COR-L47 (cell line): ENCODE results near the gene CFAP99.

Experiments used
- DNase-seq: peaks from one replicate; lab custom pipeline; 2025; lab: John Stamatoyannopoulos, UW

Gene CFAP99

DNA sequence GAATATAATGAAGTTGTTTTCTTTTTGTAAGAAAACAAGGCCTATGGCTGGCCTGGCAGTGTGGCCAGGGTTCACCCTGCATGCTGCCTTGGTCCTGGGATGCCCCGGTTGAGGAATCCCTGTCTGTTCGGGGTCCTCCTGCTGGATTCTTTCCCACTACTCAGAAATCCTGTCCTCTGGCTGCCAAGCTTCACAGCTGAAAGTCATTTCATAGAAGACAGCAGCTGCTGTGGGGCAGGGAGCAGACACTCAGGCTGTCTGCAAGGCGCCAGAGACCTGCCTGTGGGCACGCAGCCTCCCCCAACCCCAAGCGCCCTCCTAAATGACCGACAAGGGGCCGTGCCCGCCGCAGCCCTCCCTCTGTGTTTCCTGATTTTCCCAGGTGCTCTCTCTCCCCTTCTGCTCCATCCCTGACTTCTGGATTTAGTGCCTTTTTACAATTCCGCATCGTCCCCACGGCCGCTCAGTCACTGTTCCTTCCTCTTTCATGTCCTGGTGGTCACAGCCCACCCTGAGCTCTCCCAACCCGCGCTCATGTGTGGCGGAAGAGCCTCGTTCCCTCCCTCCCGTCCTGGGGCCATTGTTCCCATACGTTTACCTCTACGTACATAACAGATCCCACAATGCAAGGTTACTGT lies 27.9 kb upstream of the CFAP99 start:
- no peak for DNase-seq

- no peak for DNase-seq
Observed at GRCh38 chr4:2393353-2394270, 25.1 kb upstream of the CFAP99 start.

GRCh38 chr4:2394528-2394927 lies 24.2 kb upstream of the CFAP99 start:
- DNase-seq: no peak

GRCh38 chr4:2395038-2395437 lies 23.7 kb upstream of the CFAP99 start:
- no peak for DNase-seq

- DNase-seq: no peak
Observed at GRCh38 chr4:2395584-2395983, 23.2 kb upstream of the CFAP99 start.

GRCh38 chr4:2396781-2397368 lies 21.9 kb upstream of the CFAP99 start:
- DNase-seq: no peak

DNA sequence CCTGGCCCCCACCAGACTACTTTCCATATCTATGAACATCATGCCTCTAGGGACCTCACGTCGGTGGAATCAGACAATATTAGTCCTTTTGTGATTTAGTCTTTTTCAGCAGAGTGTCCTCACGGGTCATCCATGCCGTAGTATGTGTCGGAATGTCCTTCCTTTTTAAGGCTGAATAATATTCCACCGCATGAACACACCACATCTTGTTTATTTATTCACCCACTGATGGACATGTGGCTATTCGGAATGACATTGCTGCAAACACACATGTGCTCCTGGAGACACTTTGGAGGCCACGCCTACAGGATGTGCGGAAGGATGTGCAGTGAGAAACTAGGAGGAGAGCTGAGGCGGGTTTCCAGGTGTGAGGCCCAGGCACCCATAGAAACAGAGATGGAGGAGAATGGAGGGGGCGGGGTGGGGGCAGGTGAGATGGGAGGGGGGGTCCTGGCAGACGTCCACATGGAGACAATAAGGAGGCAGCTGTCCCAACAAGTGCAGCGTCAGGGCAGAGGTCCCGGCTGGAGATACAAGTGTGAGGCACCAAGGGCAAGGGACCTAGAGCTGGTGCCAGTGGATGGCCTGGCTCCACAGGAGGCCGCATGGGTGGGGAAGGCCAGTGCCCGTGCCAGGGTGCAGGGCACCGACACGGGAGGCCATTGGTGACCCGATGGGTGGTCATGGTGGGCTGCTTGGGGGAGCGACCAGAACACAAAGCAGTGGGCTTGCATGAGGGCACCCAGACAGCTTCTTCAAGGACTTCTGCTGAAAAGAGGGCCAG lies 21.0 kb upstream of the CFAP99 start:
- DNase-seq: no peak

GRCh38 chr4:2399216-2399615 lies 19.5 kb upstream of the CFAP99 start:
- no peak for DNase-seq

- no peak for DNase-seq
Observed at GRCh38 chr4:2399631-2400190, 19.0 kb upstream of the CFAP99 start.

- no peak for DNase-seq
Observed at GRCh38 chr4:2400841-2401609, 17.7 kb upstream of the CFAP99 start.

GRCh38 chr4:2401610-2401983 lies 17.2 kb upstream of the CFAP99 start:
- no peak for DNase-seq

DNA sequence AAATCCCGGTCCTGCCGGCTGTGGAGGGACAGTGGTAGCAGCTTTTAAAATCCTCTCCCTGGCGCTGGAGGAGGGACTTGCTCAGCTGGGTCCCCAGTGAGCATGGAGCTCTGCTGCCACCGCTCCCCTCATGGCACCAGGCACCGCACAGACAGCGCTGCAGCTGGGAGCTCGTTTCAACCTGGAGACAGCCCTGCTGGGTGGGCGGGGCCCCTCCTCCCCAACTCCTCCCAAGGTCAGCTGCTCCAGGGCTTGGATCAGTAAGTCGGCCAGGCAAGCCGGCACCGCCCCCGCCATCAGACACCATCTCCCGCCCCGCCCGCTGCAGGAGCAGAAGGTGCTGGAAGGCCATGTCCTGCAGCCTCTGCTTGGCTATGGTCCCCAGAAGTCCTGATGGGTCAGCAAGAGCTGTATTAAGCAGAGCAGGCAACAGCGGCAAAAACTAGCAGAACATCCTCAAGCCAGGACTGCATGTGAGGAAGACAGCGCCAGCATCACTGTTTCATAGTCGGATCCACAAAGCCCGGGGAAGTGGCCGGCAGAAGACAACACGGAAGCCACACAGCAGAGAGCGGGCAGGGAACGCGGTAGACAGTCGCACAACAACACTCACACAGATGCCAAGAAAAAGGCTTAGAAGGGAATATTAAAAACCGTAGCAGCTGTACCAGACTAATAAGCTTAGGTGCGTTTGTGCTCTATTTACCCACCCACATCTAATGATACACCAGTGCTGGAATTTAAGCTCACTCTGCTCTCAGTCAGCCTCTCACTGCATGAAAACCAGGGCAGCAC lies 16.5 kb upstream of the CFAP99 start:
- peak; percentile 89 for DNase-seq

DNA sequence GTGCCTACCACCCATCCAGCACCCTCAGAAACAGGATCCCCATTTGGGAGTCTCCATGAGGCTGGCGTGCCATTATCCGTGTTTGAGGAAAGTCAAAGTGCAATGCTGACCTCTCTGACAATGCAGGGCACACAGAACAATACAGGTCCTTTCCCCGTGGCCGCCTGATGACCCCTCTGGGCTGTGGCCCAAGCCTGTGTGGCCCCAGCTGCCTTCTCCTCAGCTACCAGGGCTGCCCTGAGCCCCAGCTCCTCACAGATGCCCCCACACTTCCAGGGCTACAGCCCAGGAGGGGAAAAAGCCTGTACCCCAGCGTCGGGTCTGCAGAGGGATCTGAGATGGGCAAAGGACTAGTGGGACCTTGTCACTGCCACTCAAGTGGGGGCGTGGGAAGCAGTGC lies 15.8 kb upstream of the CFAP99 start:
- DNase-seq: no peak

DNA sequence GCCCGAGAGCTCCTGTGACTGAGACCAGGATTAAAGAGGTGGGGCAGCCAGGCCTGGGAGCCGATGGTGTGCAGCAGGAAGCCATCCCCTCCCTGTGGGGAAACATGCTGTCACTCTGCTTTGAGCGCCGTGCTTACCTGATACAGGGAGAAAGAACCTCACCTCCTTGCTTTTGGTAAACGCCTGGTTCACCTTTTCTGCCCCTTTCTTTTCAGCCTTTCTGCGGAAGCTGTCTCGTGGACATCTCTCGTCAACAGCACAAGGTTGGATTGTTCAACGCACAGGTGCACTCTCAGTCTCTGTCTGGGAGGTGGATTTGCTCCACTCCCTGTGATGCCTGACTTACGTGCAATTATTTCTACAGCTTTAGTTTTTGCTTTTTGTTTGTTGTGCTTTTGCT lies 12.3 kb upstream of the CFAP99 start:
- no peak for DNase-seq

DNA sequence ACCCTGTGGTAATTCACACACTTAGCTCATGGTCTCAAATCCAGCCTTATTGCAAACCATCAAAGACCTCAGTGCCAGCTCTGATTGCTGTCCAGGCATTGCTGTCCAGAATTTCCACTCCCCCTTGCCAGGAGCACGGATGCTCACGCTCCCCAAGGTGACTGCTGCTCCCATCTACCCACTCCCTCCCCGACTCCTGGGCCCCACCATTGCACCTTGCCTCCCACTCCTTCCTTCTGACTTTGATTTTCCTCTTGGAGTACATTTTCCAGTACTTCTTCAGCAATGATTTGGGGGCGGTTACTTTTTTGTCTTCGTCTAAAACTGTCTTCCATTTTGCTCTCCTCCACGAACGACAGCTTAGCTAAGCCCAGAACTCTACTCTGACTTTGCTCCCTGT lies 11.8 kb upstream of the CFAP99 start:
- no peak for DNase-seq

GRCh38 chr4:2407991-2408342 lies 10.8 kb upstream of the CFAP99 start:
- no peak for DNase-seq

DNA sequence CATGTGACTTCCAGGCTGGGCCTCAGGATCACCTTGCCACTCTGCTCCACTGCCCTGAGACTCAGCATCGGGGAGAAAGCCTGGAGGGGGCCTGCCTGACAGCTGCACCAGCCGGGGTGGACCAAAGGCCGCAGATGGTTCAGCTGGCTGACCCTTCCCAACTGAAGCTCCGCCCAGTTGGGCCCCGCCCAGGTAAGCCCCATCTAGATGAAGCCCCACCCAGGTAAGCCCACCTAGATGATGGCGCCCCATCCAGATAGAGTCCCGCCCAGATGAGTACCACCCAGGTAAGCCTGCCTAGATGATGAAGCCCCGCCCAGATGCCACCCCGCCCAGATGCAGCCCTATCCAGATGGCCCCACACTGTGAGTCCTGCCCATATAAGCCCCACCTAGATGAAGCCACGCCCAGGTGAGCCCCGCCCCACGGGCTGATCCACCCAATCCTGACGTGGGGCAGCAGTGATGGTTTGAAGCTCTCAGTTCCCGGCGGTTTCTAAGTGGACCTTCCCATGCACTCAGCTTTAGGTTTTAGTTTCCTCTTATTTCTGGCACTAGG lies 10.3 kb upstream of the CFAP99 start:
- no peak for DNase-seq

- DNase-seq: no peak
Observed at GRCh38 chr4:2408976-2409375, 9.8 kb upstream of the CFAP99 start.

DNA sequence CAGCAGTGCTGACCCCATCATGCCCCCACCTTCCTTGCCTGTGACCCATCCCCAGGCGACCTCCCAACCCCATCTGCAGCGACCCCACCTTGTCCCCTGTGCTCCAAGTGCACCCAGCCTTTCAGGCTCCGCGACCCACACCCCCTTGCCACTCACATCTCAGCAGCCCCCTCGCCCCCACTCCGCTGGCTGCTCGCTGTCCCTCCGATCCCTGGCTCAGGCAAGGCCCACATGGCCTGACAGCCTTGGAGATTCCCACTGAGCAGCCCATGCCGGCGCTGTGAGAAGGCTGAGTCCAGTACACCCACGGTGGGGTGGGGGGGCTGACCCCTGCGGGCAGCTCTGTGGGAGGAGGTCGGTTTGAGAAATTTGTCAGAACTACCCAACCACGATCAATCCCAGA lies 9.4 kb upstream of the CFAP99 start:
- no peak for DNase-seq

- DNase-seq: no peak
Observed at GRCh38 chr4:2411786-2412510, 6.8 kb upstream of the CFAP99 start.
